Smooth muscle cell (in vitro differentiated cells): ENCODE results near the gene LNX1. TPM values are rescaled to one million over a fixed set of nuclear protein-coding genes. Genes with fewer than 3 reads are reported as not detected.

Experiments used
- DNase-seq: peaks from one replicate; lab custom pipeline; 2025; ENCODE audit not compliant: unreplicated experiment; lab: John Stamatoyannopoulos, UW
- H2AFZ ChIP-seq: fragments of 200-600 bp; sonication (generic); 2 replicates; pipeline ENCODE4 v1.6.0; 2016; ENCODE audit warnings: antibody characterized with exemption, low read depth, mild to moderate bottlenecking
- H3F3A ChIP-seq: fragments of 200-600 bp; sonication (generic); 2 replicates; pipeline ENCODE4 v1.6.0; 2017; ENCODE audit warnings: antibody characterized with exemption, low read depth
- H3K27ac ChIP-seq: fragments of 200-600 bp; sonication (generic); 2 replicates; pipeline ENCODE4 v1.5.1; 2016; ENCODE audit warnings: low read depth, mild to moderate bottlenecking
- H3K27me3 ChIP-seq: fragments of 200-600 bp; sonication (generic); 2 replicates; pipeline ENCODE4 v1.6.1; 2016; ENCODE audit warnings: low read depth, mild to moderate bottlenecking
- H3K36me3 ChIP-seq: fragments of 200-600 bp; sonication (generic); 2 replicates; pipeline ENCODE4 v1.5.1; 2016; ENCODE audit warnings: low read depth
- H3K4me1 ChIP-seq: fragments of 200-600 bp; sonication (generic); 2 replicates; pipeline ENCODE4 v1.5.1; 2016; ENCODE audit warnings: low read depth
- H3K4me2 ChIP-seq: fragments of 200-600 bp; sonication (generic); 2 replicates; pipeline ENCODE4 v1.6.0; 2016; ENCODE audit warnings: mild to moderate bottlenecking
- H3K4me3 ChIP-seq: fragments of 200-600 bp; sonication (generic); 2 replicates; pipeline ENCODE4 v1.5.1; 2016; ENCODE audit warnings: mild to moderate bottlenecking
- H3K79me2 ChIP-seq: fragments of 200-600 bp; sonication (generic); 2 replicates; pipeline ENCODE4 v1.6.0; 2016; ENCODE audit warnings: low read depth, mild to moderate bottlenecking
- H3K9ac ChIP-seq: fragments of 200-600 bp; sonication (generic); 2 replicates; pipeline ENCODE4 v1.6.0; 2016; ENCODE audit warnings: low read depth
- H3K9me3 ChIP-seq: fragments of 200-600 bp; sonication (generic); replicated peaks from 2 replicates; pipeline ENCODE4 v1.5.1; 2016; ENCODE audit warnings: low read depth
- H4K20me1 ChIP-seq: fragments of 200-600 bp; sonication (generic); 2 replicates; pipeline ENCODE4 v1.6.0; 2016; ENCODE audit warnings: low read depth
- WGBS: methylation state at CpG from one replicate; pipeline ENCODE4 v1.1.7; 2016; ENCODE audit warnings: low lambda C conversion rate; 5-methylcytosine and 5-hydroxymethylcytosine counted together
- polyA plus RNA-seq: library from polyadenylated mRNA; unstranded; fragments of >200 nt; fragmentation: Nextera tagmentation; extraction: Ambion mirVana; gene quantifications from 2 replicates; pipeline ENCODE4 v1.2.1, GENCODE V29; 2016
- total RNA-seq: library from RNA; depleted of rRNA; stranded (reverse); fragments of >200 nt; gene quantifications from 2 replicates; pipeline ENCODE4 v1.2.3, GENCODE V29; 2014
- TF ChIP-seq, protein P1 (sequence below): fragments of 200-600 bp; sonication (generic); IDR thresholded peaks from 2 replicates; pipeline ENCODE4 v1.5.1; 2017; ENCODE audit warnings: borderline replicate concordance, mild to moderate bottlenecking, antibody characterized with exemption; ENCODE audit not compliant: insufficient read depth, poor library complexity, severe bottlenecking

LNX1 gene
- total and polyA plus RNA-seq, 2 experiments from 2014 or later: 2.3 to 4.3 TPM

DNA sequence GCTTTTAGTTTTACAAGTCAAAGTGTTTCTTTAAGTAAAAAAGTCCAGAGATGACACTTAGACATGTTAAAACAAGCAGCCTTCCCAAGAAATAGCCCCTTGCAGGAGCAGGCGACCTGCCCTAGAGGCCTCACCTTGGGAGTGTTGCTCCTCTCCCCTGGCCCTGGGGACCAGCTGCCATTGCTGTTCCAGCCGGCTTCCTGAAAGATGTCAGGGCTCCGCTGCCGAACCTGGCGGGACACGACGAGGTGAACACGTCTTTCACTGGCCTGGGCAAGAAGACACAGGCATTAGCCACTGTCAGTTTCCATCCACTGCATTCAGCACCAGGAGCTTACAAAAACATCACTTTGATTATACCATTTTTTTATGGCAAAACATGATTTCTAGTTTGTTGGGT lies 109.7 kb downstream of the LNX1 start:
- no peak overlapping the region for H2AFZ ChIP-seq
- H3K36me3 ChIP-seq: no peaks in the 10 kb centered on the region
- H3K27me3 ChIP-seq: no peaks in the 10 kb centered on the region
- no peak overlapping the region for H3K4me3 ChIP-seq
- no peak for DNase-seq
- no peaks in the 10 kb centered on the region for H3K79me2 ChIP-seq
- H3K9ac ChIP-seq: no peak overlapping the region
- WGBS: 87% methylated on average over 8 of the region's 8 CpGs
- peaks cover 11% of the 10 kb centered on the region for H3K4me1 ChIP-seq
- TF ChIP-seq, protein P1, sequence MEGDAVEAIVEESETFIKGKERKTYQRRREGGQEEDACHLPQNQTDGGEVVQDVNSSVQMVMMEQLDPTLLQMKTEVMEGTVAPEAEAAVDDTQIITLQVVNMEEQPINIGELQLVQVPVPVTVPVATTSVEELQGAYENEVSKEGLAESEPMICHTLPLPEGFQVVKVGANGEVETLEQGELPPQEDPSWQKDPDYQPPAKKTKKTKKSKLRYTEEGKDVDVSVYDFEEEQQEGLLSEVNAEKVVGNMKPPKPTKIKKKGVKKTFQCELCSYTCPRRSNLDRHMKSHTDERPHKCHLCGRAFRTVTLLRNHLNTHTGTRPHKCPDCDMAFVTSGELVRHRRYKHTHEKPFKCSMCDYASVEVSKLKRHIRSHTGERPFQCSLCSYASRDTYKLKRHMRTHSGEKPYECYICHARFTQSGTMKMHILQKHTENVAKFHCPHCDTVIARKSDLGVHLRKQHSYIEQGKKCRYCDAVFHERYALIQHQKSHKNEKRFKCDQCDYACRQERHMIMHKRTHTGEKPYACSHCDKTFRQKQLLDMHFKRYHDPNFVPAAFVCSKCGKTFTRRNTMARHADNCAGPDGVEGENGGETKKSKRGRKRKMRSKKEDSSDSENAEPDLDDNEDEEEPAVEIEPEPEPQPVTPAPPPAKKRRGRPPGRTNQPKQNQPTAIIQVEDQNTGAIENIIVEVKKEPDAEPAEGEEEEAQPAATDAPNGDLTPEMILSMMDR: no peak
- H3K4me2 ChIP-seq: no peak overlapping the region
- H3K9me3 ChIP-seq: no peaks in the 10 kb centered on the region
- H3K27ac ChIP-seq: no peak overlapping the region
- H4K20me1 ChIP-seq: no peaks in the 10 kb centered on the region
- H3F3A ChIP-seq: peaks cover 10% of the 10 kb centered on the region

DNA sequence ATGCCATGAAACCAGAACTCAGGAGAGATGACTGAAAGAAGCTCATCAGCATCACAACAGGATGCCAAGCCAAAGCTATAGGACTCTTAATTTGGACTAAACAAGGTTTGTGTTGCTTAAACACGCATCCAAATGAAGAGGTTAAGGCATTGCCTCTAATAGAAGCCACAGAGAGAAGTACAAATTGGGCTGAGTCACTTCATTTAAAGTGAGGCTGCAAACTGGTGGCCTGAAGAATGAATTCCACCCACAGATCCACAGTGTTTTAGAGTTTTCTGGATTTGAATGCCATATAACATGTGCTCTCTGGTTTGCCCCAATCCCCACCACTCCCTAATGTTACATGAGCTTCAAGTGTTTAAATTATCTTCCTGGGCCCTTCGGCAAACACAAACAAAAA lies 110.4 kb downstream of the LNX1 start:
- Histone ChIP-seq H3K4me2 (no peak overlapping the region), H3K9me3 (no peaks in the 10 kb centered on the region), H3F3A (peaks cover 11% of the 10 kb centered on the region), H2AFZ (no peak overlapping the region), H3K27me3 (no peaks in the 10 kb centered on the region), H3K79me2 (no peaks in the 10 kb centered on the region), H3K4me1 (peaks cover 11% of the 10 kb centered on the region), H3K36me3 (no peaks in the 10 kb centered on the region), H3K4me3 (no peak overlapping the region), H3K27ac (no peak overlapping the region), H3K9ac (no peak overlapping the region), H4K20me1 (no peaks in the 10 kb centered on the region)
- TF ChIP-seq, protein P1: no peak
- 73% methylated on average over 2 of the region's 2 CpGs for WGBS
- DNase-seq: no peak

DNA sequence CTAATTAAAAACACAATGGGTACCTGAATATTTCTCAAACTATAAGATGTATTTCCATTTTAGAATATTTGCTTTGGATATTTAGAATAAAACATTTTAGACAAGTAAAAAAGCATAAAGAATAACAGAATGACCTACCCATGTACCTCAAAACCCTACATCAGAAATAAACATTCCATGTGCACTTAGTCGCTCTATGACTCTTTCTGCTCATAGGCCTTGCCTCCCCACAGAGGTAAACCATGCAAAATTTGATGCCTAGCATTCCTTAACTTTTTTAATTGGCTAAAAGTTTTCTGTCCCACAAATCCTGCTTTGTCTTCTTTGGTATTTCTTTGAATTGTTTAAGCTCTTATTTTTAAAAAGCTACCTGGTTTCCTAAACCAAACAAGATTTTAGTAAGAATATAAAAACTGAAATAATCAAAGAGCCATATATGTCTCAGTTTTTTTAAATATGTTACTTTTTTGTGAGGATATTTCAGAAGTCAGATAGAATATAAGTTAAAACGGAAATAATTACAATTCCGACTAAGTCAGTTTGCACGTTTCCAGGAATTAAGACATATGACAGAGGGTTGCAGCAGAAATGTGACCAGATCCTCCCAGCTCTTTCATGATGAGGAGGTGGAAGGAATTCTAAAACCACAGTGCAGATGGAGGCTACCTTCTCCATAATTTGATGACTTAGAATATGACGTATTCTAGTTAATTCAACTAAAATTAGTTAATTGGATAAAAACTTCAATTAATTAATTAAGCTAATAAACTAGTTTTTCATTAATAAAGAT lies 111.4 kb downstream of the LNX1 start:
- Histone ChIP-seq H3K9ac (no peak overlapping the region), H3K27me3 (no peaks in the 10 kb centered on the region), H3F3A (peaks cover 13% of the 10 kb centered on the region), H3K4me1 (peaks cover 11% of the 10 kb centered on the region), H4K20me1 (no peaks in the 10 kb centered on the region), H2AFZ (no peak overlapping the region), H3K79me2 (no peaks in the 10 kb centered on the region), H3K4me2 (no peak overlapping the region), H3K27ac (peak overlapping the region; percentile 75), H3K4me3 (no peak overlapping the region), H3K36me3 (no peaks in the 10 kb centered on the region), H3K9me3 (no peaks in the 10 kb centered on the region)
- DNase-seq: no peak
- WGBS: 65% methylated on average over 5 of the region's 5 CpGs
- TF ChIP-seq, protein P1: no peak
